NCI-H1436 treated with DMSO at 0.1 percent for 48 hours (cell line): ENCODE data around the gene LAMA3.

ENCODE experiments used
- DNase-seq: peaks from one replicate; lab custom pipeline; 2025; lab: John Stamatoyannopoulos, UW

The LAMA3 gene

GRCh38 chr18:23879544-23879943 lies 190.3 kb downstream of the LAMA3 start:
- no peak for DNase-seq

DNA sequence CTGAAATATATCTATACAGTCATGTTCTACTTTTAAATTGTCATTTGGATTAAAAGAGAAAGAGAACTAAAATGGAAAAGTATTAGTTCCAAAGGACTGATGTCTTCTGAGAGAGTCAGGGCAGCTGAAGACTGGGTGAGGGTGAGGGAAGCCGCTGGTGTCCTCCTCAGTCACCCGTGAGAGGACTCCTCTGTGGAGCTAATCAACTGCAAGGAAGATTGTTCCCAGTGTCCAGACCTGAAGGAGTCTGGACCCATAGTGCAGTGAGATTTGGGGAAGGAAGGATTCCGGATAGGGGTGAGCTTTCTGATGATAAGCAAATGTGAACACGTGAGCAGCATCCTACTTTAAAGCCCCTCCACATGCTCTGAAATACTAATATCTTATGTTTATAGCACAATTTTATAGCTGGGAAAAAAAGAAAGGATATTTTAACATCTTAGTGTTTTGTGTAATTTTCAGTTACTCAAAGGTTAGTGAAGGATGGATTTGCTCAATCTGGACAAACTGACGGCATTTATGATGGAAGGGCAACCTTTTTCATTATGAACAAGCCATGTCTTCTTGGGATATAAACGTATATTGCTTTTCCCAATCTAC lies 190.8 kb downstream of the LAMA3 start:
- DNase-seq = no peak

- no peak for DNase-seq
Observed at GRCh38 chr18:23880931-23881617, 191.8 kb downstream of the LAMA3 start.

- peak; percentile 10 for DNase-seq
Observed at GRCh38 chr18:23881778-23882177, 192.5 kb downstream of the LAMA3 start.

GRCh38 chr18:23882616-23883276 lies 193.5 kb downstream of the LAMA3 start:
- no peak for DNase-seq

DNA sequence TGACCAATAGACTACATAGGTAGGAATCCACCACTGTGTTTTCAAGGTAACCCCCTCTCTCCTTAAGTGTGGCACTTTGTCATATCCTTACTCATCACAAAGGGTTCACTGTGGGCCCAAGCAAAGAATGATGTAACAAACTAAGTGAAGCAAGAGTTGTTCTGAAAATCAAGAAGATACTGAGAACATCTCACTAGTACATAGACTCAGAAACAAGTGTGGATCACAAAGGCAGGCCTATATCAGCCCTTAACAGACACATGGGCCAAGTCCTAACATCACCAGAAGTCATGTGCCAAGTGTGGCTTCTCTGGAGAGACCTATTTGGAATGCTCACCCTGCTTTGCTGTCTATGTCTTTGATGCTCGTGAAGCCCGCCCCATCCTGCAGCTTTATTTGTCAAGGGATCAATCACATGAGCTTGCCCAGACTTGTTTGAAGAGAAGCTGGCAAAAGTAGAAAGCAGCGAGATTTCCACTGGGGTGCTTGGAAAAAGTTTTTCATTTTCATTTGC lies 194.1 kb downstream of the LAMA3 start:
- DNase-seq = no peak

- no peak for DNase-seq
Observed at GRCh38 chr18:23884681-23885375, 195.6 kb downstream of the LAMA3 start.

DNA sequence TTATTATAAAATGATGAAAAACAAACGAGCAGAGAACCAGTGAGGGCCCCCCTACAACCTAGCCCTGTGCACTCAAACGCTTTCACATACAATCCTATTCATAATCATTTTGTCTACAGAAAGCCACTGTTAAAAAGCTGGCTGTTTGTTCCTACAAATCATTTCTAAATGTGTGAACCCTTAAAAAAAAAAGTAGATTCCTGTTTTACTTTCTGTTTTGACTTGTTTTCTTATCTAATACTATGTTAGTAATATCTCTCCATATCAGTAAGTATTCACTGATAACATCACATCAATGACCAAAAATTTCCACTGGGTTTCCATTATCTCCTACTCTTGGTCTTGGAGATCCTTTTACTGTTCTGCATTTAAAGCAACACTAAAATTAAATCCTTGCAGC lies 196.5 kb downstream of the LAMA3 start:
- no peak for DNase-seq

- DNase-seq = no peak
Observed at GRCh38 chr18:23887035-23887434, 197.8 kb downstream of the LAMA3 start.

- DNase-seq = no peak
Observed at GRCh38 chr18:23887493-23887892, 198.2 kb downstream of the LAMA3 start.

GRCh38 chr18:23888881-23889280 lies 199.6 kb downstream of the LAMA3 start:
- DNase-seq = peak; percentile 49

- DNase-seq = no peak
Observed at GRCh38 chr18:23889907-23890306, 200.7 kb downstream of the LAMA3 start.

DNA sequence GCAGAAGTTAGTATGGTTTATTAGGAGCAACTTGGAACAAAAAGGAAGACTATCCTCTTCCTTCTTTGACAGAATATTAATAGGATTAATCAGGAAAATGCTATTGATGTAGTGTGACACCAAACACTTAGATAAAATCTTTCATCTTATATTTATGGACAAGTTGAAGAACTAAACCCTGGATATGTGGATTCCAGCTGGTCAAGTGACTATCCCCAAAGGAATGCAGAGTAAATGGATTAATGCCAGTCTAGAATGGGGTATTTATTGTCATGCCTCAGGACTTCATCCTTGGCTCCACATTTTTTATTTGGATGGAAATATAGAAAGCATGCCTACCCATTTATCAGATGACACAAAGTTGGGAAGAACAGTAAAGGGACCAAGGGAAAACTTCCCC lies 201.3 kb downstream of the LAMA3 start:
- DNase-seq = no peak

- no peak for DNase-seq
Observed at GRCh38 chr18:23893653-23894052, 204.4 kb downstream of the LAMA3 start.

DNA sequence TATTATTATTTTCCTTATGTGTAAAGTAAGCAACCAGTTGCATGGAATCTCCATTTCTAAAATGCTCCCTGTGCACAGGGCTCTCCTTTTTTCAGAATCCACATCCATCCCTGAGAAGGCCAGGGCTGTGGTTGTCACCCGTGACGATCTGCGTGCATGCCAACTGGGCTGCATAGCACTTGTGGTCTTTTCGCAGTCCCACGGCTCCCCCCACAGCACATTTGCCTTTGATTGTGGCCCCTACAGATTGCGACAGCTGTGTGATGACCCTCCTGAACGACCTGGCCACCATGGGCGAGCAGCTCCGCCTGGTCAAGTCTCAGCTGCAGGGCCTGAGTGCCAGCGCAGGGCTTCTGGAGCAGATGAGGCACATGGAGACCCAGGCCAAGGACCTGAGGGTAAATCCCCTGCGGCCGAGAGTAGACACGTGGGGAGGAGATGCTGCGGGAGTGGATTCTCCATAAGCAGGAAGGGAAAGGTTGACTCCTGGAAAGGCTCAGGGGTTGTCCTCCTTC lies 205.5 kb downstream of the LAMA3 start:
- no peak for DNase-seq

- no peak for DNase-seq
Observed at GRCh38 chr18:23897291-23897690, 208.0 kb downstream of the LAMA3 start.

- no peak for DNase-seq
Observed at GRCh38 chr18:23897733-23898132, 208.5 kb downstream of the LAMA3 start.

DNA sequence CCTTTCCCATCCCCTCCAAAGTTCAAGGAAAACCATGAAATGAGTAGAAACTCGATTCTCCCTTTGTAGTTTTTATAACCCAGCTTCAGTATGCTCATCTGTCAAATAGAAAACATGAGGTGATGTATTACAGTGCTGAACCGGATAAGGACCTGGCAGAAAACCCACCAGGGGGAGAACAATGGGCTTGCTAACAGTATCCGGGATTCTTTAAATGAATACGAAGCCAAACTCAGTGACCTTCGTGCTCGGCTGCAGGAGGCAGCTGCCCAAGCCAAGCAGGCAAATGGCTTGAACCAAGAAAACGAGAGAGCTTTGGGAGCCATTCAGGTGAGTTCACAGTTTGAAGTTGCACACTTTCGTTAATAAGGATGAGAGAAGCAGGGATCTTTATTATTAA lies 211.7 kb downstream of the LAMA3 start:
- DNase-seq = no peak

DNA sequence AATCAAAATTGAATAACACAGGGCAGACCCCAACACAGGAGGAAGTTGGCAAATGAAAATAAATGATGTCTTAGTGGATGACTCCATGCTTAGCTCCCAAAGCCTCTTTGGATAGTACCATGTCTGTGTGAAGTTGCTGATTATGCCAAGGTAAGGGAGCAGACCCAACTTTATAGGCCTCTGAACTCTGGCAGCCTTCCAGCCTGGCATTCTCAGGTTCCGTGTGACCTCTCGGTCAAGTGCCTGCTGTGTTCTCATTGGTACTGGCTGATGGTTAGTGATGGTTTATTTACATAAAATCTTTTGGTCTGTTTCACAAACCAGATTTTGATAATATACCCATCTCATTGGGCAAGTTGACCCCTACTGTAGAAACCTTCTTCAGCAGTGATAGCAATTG lies 213.1 kb downstream of the LAMA3 start:
- no peak for DNase-seq

GRCh38 chr18:23903971-23904370 lies 214.7 kb downstream of the LAMA3 start:
- no peak for DNase-seq

DNA sequence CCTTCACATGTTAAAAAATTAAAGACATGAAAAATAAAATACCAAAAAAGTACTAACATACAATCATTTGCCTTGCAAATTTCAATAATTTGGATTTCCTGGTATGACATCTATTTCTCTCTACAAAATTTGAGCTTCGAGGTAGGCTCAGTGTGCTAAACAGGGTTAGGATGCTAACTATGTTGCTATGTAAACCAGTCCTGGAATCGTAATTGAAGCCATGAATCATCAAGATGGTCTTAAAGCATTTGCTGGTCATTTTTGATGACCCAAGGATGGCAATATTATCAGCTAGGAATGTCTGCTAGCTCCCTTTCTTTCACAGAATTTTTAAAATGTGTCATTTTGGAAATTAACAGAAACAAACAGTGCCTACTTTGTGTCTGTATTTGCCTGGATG lies 217.4 kb downstream of the LAMA3 start:
- no peak for DNase-seq

- no peak for DNase-seq
Observed at GRCh38 chr18:23908827-23909226, 219.6 kb downstream of the LAMA3 start.
